Measurements from ENCODE around the gene MYO19. TPM values are rescaled to one million over a fixed set of nuclear protein-coding genes. Genes with fewer than 3 reads are reported as not detected.

Gene MYO19
- total RNA-seq, 1 donor from 2014 or later, result 65.9 TPM

DNA sequence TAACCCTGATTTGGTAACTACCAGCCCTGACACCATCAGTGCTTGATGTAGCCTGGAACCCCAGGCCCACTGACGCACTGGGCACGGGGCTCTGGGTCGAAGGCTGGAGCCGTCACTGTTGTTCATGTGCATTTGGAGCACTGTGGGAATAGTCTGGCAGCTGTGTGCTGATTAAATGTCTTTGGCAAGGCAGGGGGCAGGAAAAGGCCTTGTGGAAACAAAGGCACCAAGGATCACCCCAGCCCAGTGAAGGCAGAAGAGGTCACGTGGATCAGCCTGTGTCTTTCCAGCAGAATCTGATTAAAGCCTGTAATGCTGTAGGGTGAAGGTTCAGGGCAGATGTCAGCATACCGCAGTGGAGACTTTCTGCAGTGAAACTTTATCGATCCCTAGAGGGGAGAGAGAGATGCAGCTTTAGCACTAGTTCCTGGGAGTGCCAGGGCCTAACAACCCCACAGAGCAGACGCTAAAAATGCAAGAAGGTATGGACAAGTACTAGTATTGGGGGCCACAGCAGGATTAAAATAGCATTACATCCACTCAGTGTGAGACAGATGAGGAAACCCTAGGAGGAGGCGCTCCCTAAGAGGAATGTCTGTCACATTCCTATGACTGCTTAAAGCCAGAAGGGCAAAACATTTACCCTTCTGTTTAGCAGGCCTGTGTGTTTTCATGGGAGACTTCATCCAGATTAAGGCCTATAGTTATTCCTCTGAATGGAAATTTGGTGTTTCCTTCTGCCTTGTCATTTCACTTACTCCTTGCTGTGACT lies 38.5 kb downstream of the MYO19 start:
- no peak overlapping the region for H3K4me3 Mint-ChIP-seq (ENCODE audit: unreplicated experiment)
- no peaks in the 10 kb centered on the region for H3K27me3 Mint-ChIP-seq (ENCODE audit: unreplicated experiment)
- peaks cover 28% of the 10 kb centered on the region for H3K36me3 Mint-ChIP-seq (ENCODE audit: unreplicated experiment)
- TF ChIP-seq, protein P1, sequence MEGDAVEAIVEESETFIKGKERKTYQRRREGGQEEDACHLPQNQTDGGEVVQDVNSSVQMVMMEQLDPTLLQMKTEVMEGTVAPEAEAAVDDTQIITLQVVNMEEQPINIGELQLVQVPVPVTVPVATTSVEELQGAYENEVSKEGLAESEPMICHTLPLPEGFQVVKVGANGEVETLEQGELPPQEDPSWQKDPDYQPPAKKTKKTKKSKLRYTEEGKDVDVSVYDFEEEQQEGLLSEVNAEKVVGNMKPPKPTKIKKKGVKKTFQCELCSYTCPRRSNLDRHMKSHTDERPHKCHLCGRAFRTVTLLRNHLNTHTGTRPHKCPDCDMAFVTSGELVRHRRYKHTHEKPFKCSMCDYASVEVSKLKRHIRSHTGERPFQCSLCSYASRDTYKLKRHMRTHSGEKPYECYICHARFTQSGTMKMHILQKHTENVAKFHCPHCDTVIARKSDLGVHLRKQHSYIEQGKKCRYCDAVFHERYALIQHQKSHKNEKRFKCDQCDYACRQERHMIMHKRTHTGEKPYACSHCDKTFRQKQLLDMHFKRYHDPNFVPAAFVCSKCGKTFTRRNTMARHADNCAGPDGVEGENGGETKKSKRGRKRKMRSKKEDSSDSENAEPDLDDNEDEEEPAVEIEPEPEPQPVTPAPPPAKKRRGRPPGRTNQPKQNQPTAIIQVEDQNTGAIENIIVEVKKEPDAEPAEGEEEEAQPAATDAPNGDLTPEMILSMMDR (IDR thresholded peaks at IDR 0.05), result no peak
- H3K27ac Mint-ChIP-seq (ENCODE audit: unreplicated experiment), result no peak overlapping the region
- no peak for DNase-seq (ENCODE audit: extremely low spot score, unreplicated experiment)
- H3K4me1 Mint-ChIP-seq (ENCODE audit: unreplicated experiment), result no peaks in the 10 kb centered on the region
- H3K9me3 Mint-ChIP-seq (ENCODE audit: unreplicated experiment), result no peaks in the 10 kb centered on the region

DNA sequence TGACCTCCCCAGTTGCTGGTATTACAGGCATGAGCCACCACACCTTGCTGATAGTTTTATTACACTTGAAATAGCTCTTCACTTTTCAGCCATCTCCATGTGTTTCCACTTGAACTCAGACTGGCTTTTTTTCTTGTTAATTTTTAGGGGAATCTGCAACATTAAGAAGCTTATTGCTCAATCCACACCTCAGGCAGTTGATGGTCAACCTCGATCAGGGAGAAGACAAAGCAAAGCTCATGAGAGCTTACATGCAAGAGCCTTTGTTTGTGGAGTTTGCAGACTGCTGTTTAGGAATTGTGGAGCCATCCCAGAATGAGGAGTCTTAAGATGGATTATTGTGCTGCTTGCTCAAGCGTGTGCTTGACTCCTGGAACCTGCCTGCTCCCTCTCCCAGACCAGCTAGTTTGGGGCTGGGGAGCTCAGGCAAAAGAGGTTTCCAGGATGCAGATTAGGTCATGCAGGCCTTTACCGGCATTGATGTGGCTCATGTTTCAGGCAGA lies 39.5 kb downstream of the MYO19 start:
- Mint-ChIP-seq H3K9me3 (ENCODE audit: unreplicated experiment) (no peaks in the 10 kb centered on the region), H3K27ac (ENCODE audit: unreplicated experiment) (no peak overlapping the region), H3K36me3 (ENCODE audit: unreplicated experiment) (peaks cover 34% of the 10 kb centered on the region), H3K4me1 (ENCODE audit: unreplicated experiment) (no peaks in the 10 kb centered on the region), H3K27me3 (ENCODE audit: unreplicated experiment) (no peaks in the 10 kb centered on the region), H3K4me3 (ENCODE audit: unreplicated experiment) (no peak overlapping the region)
- TF ChIP-seq, protein P1 (IDR thresholded peaks at IDR 0.05), result no peak
- no peak for DNase-seq (ENCODE audit: extremely low spot score, unreplicated experiment)

DNA sequence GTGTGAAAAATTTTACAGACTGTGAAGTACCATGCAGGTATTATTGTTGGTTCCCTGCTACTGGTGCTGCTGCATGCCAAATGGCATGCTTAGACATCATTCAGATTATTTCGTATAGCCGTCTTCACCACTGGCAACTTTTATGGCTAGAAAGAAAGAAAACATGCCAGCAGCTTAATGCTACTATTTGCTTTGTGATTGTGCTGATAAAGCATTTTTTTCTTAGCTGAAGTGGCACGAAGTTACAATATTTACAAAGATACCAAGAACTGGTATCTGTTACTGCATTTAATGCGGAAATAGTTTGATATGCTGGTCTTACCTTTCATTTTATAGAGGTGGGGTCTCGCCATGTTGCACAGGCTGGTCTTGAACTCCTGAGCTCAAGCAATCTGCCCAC lies 40.0 kb downstream of the MYO19 start:
- TF ChIP-seq, protein P1 (IDR thresholded peaks at IDR 0.05), result no peak
- H3K27me3 Mint-ChIP-seq (ENCODE audit: unreplicated experiment), result no peaks in the 10 kb centered on the region
- no peaks in the 10 kb centered on the region for H3K9me3 Mint-ChIP-seq (ENCODE audit: unreplicated experiment)
- peaks cover 37% of the 10 kb centered on the region for H3K36me3 Mint-ChIP-seq (ENCODE audit: unreplicated experiment)
- no peaks in the 10 kb centered on the region for H3K4me1 Mint-ChIP-seq (ENCODE audit: unreplicated experiment)
- no peak overlapping the region for H3K27ac Mint-ChIP-seq (ENCODE audit: unreplicated experiment)
- DNase-seq (ENCODE audit: extremely low spot score, unreplicated experiment), result no peak
- no peak overlapping the region for H3K4me3 Mint-ChIP-seq (ENCODE audit: unreplicated experiment)

DNA sequence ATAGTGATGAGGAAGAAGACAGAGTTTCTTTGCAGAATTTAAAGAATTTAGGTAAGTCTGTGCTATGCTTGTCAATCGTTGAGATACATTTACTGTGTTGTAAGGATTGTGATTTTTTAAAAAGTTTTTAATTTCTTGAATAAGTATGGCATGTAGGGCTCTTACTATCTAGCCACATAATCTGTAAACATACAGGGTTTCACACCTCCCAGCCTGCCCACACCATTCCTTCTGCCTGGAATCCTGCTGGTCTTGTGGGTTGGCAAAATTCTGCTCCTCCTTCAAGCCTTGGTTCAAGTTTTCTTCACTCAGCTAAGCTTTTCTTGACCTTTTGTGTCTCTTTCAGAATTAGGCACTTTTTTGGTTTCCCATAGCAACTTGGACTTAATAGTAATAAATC lies 40.7 kb downstream of the MYO19 start:
- Mint-ChIP-seq H3K4me3 (ENCODE audit: unreplicated experiment) (no peak overlapping the region), H3K9me3 (ENCODE audit: unreplicated experiment) (no peaks in the 10 kb centered on the region), H3K27ac (ENCODE audit: unreplicated experiment) (no peak overlapping the region), H3K27me3 (ENCODE audit: unreplicated experiment) (no peaks in the 10 kb centered on the region), H3K4me1 (ENCODE audit: unreplicated experiment) (peaks cover under 1% of the 10 kb centered on the region), H3K36me3 (ENCODE audit: unreplicated experiment) (peaks cover 41% of the 10 kb centered on the region)
- no peak for DNase-seq (ENCODE audit: extremely low spot score, unreplicated experiment)
- TF ChIP-seq, protein P1 (IDR thresholded peaks at IDR 0.05), result no peak

Data from osteocyte (in vitro differentiated cells).